ENCODE measurements around the gene CCDC90B. TPM values are rescaled to one million over a fixed set of nuclear protein-coding genes. Genes with fewer than 3 reads are reported as not detected.

CCDC90B gene
- total and polyA plus RNA-seq, 2 of the 13 experiments (the other 11 are each of a cell fraction or from before 2014, with no cell fraction given) = 17.1 to 46.1 TPM

DNA sequence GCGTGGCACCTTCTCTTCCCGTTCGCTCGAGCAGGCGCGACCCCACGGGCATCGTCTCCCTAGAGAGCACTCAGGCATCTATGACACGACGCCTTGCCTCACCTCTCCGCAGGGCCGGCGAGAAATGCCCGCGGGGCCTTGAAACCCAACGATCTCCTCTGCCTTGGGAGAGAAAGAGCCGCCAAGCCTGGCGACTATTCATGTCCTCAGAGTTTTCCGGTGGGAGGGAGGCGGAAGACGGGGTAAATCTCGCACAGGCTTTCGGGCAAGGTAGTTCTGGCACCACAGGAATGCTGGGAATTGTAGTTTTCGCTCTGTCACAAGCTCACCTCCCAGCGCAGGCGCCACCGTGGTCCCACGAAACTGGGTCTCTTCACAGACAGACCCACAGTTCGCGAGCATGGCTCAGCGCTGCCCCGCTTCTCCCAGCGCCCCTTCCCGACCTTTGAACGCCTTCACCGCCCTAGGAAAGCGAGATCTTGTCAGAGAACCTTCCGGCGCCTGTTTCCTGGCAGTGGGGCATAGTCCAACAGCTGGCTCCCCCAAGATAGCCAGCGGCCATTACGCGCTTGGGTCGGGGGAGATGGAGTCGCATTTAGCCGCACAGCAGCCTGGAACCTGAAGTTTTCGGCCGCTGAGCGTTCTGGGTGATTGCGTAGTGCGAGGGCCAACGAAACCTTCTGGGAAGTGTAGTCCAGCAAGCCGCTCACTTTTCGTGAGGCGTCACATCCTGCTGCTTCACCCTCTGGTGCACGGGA, at the start of gene CCDC90B (continued):
- TF ChIP-seq, protein P1, sequence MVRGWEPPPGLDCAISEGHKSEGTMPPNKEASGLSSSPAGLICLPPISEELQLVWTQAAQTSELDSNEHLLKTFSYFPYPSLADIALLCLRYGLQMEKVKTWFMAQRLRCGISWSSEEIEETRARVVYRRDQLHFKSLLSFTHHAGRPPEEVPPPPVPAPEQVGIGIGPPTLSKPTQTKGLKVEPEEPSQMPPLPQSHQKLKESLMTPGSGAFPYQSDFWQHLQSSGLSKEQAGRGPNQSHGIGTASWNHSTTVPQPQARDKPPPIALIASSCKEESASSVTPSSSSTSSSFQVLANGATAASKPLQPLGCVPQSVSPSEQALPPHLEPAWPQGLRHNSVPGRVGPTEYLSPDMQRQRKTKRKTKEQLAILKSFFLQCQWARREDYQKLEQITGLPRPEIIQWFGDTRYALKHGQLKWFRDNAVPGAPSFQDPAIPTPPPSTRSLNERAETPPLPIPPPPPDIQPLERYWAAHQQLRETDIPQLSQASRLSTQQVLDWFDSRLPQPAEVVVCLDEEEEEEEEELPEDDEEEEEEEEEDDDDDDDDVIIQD (CRISPR knock-in tag; IDR thresholded peaks at IDR 0.05; ENCODE audit: low read depth) = no peak; the same call in 1 of the 2 replicates
- TF ChIP-seq ADNP (CRISPR knock-in tag; IDR thresholded peaks at IDR 0.05) (no peak), ELF3 (CRISPR knock-in tag; IDR thresholded peaks at IDR 0.05) (peak; percentile 82), MBD4 (IDR thresholded peaks at IDR 0.05; ENCODE audit: borderline replicate concordance, low read length) (no peak), ZNF264 (CRISPR knock-in tag; IDR thresholded peaks at IDR 0.05) (no peak), ZNF660 (CRISPR knock-in tag; IDR thresholded peaks at IDR 0.05; ENCODE audit: borderline replicate concordance, low read depth) (no peak), SALL2 (CRISPR knock-in tag; IDR thresholded peaks at IDR 0.05) (peak; percentile 96), PHF21A (CRISPR knock-in tag; IDR thresholded peaks at IDR 0.05) (0 out of 2 replicates have a peak, but pooled peaks have one; percentile 49), POLR2AphosphoS5 (IDR thresholded peaks at IDR 0.05; ENCODE audit: low read depth, low read length) (peak; percentile 91), RAD21 (CRISPR knock-in tag; IDR thresholded peaks at IDR 0.05) (no peak; the same call in 1 of the 2 replicates), SMAD1 (CRISPR knock-in tag; IDR thresholded peaks at IDR 0.05; ENCODE audit: borderline replicate concordance, low read depth) (peak; percentile 37; the same call in 1 of the 2 replicates), ZNF329 (CRISPR knock-in tag; IDR thresholded peaks at IDR 0.05; ENCODE audit: low read depth) (peak; percentile 84; the same call in 1 of the 2 replicates), ZNF180 (CRISPR knock-in tag; IDR thresholded peaks at IDR 0.05; ENCODE audit: borderline replicate concordance, low read depth) (no peak; the same call in 1 of the 2 replicates), NAIF1 (CRISPR knock-in tag; IDR thresholded peaks at IDR 0.05; ENCODE audit: borderline replicate concordance) (0 out of 2 replicates have a peak, but pooled peaks have one; percentile 68), RNF2 (conservative IDR thresholded peaks at IDR 0.05; ENCODE audit: low read depth) (0 out of 2 replicates have a peak, but pooled peaks have one; percentile 17), SNAI1 (CRISPR knock-in tag; IDR thresholded peaks at IDR 0.05; ENCODE audit: borderline replicate concordance) (no peak), TAF1 (CRISPR knock-in tag; IDR thresholded peaks at IDR 0.05) (peak; percentile 93), ZFYVE20 (CRISPR knock-in tag; IDR thresholded peaks at IDR 0.05; ENCODE audit: borderline replicate concordance, low read depth) (no peak), U2AF1 (optimal IDR thresholded peaks at IDR 0.05; ENCODE audit: low read depth, low read length) (peak; percentile 99), HOXA9 (CRISPR knock-in tag; IDR thresholded peaks at IDR 0.05; ENCODE audit: borderline replicate concordance) (no peak; the same call in 1 of the 2 replicates), SIN3B (IDR thresholded peaks at IDR 0.05; ENCODE audit: low read length) (peak; percentile 46; the same call in 1 of the 2 replicates), ZNF672 (CRISPR knock-in tag; IDR thresholded peaks at IDR 0.05) (no peak), MAFK (conservative IDR thresholded peaks at IDR 0.05 in 1 of 2, IDR thresholded peaks at IDR 0.05 in 1 of 2; ENCODE audit: low read length in 2 of 2) (no peak; a peak in 1 of 4 replicates)
- TF ChIP-seq, protein P2, sequence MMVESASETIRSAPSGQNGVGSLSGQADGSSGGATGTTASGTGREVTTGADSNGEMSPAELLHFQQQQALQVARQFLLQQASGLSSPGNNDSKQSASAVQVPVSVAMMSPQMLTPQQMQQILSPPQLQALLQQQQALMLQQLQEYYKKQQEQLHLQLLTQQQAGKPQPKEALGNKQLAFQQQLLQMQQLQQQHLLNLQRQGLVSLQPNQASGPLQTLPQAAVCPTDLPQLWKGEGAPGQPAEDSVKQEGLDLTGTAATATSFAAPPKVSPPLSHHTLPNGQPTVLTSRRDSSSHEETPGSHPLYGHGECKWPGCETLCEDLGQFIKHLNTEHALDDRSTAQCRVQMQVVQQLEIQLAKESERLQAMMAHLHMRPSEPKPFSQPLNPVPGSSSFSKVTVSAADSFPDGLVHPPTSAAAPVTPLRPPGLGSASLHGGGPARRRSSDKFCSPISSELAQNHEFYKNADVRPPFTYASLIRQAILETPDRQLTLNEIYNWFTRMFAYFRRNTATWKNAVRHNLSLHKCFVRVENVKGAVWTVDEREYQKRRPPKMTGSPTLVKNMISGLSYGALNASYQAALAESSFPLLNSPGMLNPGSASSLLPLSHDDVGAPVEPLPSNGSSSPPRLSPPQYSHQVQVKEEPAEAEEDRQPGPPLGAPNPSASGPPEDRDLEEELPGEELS (CRISPR knock-in tag; IDR thresholded peaks at IDR 0.05) = peak; percentile 20; the same call in 1 of the 2 replicates
- TF ChIP-seq, protein P3, sequence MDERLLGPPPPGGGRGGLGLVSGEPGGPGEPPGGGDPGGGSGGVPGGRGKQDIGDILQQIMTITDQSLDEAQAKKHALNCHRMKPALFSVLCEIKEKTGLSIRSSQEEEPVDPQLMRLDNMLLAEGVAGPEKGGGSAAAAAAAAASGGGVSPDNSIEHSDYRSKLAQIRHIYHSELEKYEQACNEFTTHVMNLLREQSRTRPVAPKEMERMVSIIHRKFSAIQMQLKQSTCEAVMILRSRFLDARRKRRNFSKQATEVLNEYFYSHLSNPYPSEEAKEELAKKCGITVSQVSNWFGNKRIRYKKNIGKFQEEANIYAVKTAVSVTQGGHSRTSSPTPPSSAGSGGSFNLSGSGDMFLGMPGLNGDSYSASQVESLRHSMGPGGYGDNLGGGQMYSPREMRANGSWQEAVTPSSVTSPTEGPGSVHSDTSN (CRISPR knock-in tag; IDR thresholded peaks at IDR 0.05) = no peak
- TF ChIP-seq, protein P4, sequence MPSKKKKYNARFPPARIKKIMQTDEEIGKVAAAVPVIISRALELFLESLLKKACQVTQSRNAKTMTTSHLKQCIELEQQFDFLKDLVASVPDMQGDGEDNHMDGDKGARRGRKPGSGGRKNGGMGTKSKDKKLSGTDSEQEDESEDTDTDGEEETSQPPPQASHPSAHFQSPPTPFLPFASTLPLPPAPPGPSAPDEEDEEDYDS (CRISPR knock-in tag; IDR thresholded peaks at IDR 0.05) = peak; percentile 88

Data from HepG2 (cell line).